HCT116 (cell line): ENCODE measurements around the gene TRIM6.

ENCODE experiments used
- ATF3 ChIP-seq: IDR thresholded peaks from 2 replicates; pipeline ENCODE4 v1.6.1; 2012
- CBX3 ChIP-seq: IDR thresholded peaks from 2 replicates; pipeline ENCODE4 v1.6.1; 2012; ENCODE audit warnings: low read depth
- CTCF ChIP-seq, 3 experiments: fragments of 200-600 bp in 1 of 3; sonication (generic) in 1 of 3; IDR thresholded peaks in 2 of 3; conservative IDR thresholded peaks in 1 of 3; 2 replicates each; pipeline ENCODE4 v1.5.1; 2012 to 2017; ENCODE audit warnings: low read depth in 2 of 3, low read length in 2 of 3, antibody characterized with exemption in 1 of 3, borderline replicate concordance in 1 of 3, control low read depth in 1 of 3, mild to moderate bottlenecking in 1 of 3, mixed read lengths in 1 of 3, mixed run types in 1 of 3, moderate library complexity in 1 of 3; ENCODE audit not compliant: insufficient read depth in 1 of 3
- EZH2 ChIP-seq: fragments of 200-600 bp; sonication (generic); IDR thresholded peaks from 2 replicates; pipeline ENCODE4 v1.6.1; 2017; ENCODE audit warnings: antibody characterized with exemption, mixed run types
- MAX ChIP-seq: IDR thresholded peaks from 2 replicates; pipeline ENCODE4 v1.6.1; 2012
- POLR2A ChIP-seq: IDR thresholded peaks from 2 replicates; pipeline ENCODE4 v1.7.0; 2011; ENCODE audit warnings: borderline replicate concordance; ENCODE audit not compliant: insufficient read depth, insufficient read length; ENCODE audit errors: extremely low read depth
- POLR2AphosphoS5 ChIP-seq: IDR thresholded peaks from 2 replicates; pipeline ENCODE4 v1.6.1; 2011; ENCODE audit warnings: mild to moderate bottlenecking, low read depth, low read length, moderate library complexity
- RAD21 ChIP-seq: IDR thresholded peaks from 2 replicates; pipeline ENCODE4 v1.6.1; 2012; ENCODE audit warnings: low read depth, mild to moderate bottlenecking
- SP1 ChIP-seq: IDR thresholded peaks from 2 replicates; pipeline ENCODE4 v1.6.1; 2012; ENCODE audit warnings: low read depth
- SRF ChIP-seq: IDR thresholded peaks from 2 replicates; pipeline ENCODE4 v1.6.1; 2012; ENCODE audit warnings: low read depth

GRCh38 chr11:5597953-5598352 lies 1.5 kb downstream of the TRIM6 start:
- TF ChIP-seq CTCF (IDR thresholded peaks at IDR 0.05 in 2 of 3, conservative IDR thresholded peaks at IDR 0.05 in 1 of 3; ENCODE audit: borderline replicate concordance in 1 of 3, insufficient read depth in 1 of 3, low read depth in 2 of 3, low read length in 2 of 3) (no peak), POLR2A (no peak), POLR2AphosphoS5 (no peak), SRF (no peak), CBX3 (no peak), EZH2 (no peak), RAD21 (no peak), MAX (no peak), SP1 (no peak), ATF3 (no peak)
